ENCODE results near the gene BOC.

Gene BOC

GRCh38 chr3:113249111-113249510, 37.8 kb downstream of the BOC start:
- peak; percentile 90 for DNase-seq (ENCODE audit: low spot score)

- no peak for DNase-seq (ENCODE audit: low spot score)
Measured at GRCh38 chr3:113249601-113250000, 38.2 kb downstream of the BOC start.

GRCh38 chr3:113250566-113250965, 39.2 kb downstream of the BOC start:
- no peak for DNase-seq (ENCODE audit: low spot score)

GRCh38 chr3:113251817-113252216, 40.5 kb downstream of the BOC start:
- no peak for DNase-seq (ENCODE audit: low spot score)

- no peak for DNase-seq (ENCODE audit: low spot score)
Measured at GRCh38 chr3:113252553-113252952, 41.2 kb downstream of the BOC start.

GRCh38 chr3:113253702-113254101, 42.3 kb downstream of the BOC start:
- DNase-seq (ENCODE audit: low spot score) = no peak

- DNase-seq (ENCODE audit: low spot score) = no peak
Measured at GRCh38 chr3:113254171-113254947, 43.0 kb downstream of the BOC start.

GRCh38 chr3:113255100-113255853, 43.9 kb downstream of the BOC start:
- no peak for DNase-seq (ENCODE audit: low spot score)

- DNase-seq (ENCODE audit: low spot score) = no peak
Measured at GRCh38 chr3:113255854-113256615, 44.7 kb downstream of the BOC start.

- no peak for DNase-seq (ENCODE audit: low spot score)
Measured at GRCh38 chr3:113258361-113258760, 47.0 kb downstream of the BOC start.

- DNase-seq (ENCODE audit: low spot score) = no peak
Measured at GRCh38 chr3:113259196-113259595, 47.8 kb downstream of the BOC start.

GRCh38 chr3:113261063-113261625, 49.8 kb downstream of the BOC start:
- DNase-seq (ENCODE audit: low spot score) = no peak

GRCh38 chr3:113261626-113262303, 50.4 kb downstream of the BOC start:
- DNase-seq (ENCODE audit: low spot score) = peak; percentile 40

- DNase-seq (ENCODE audit: low spot score) = no peak
Measured at GRCh38 chr3:113262304-113262665, 50.9 kb downstream of the BOC start.

- DNase-seq (ENCODE audit: low spot score) = no peak
Measured at GRCh38 chr3:113263020-113263419, 51.7 kb downstream of the BOC start.

- DNase-seq (ENCODE audit: low spot score) = no peak
Measured at GRCh38 chr3:113263778-113264177, 52.4 kb downstream of the BOC start.

- DNase-seq (ENCODE audit: low spot score) = no peak
Measured at GRCh38 chr3:113264283-113265131, 53.1 kb downstream of the BOC start.

GRCh38 chr3:113265231-113265630, 53.9 kb downstream of the BOC start:
- DNase-seq (ENCODE audit: low spot score) = no peak

- no peak for DNase-seq (ENCODE audit: low spot score)
Measured at GRCh38 chr3:113266738-113267137, 55.4 kb downstream of the BOC start.

- no peak for DNase-seq (ENCODE audit: low spot score)
Measured at GRCh38 chr3:113268311-113268710, 57.0 kb downstream of the BOC start.

- no peak for DNase-seq (ENCODE audit: low spot score)
Measured at GRCh38 chr3:113268942-113269341, 57.6 kb downstream of the BOC start.
